HG03457 (cell line): ENCODE results near the gene HGD.
"Not testable (repeated sequence)": the region's sequence is repeated elsewhere in the genome, so short reads cannot be mapped to it uniquely, and the experiment has no call there.

Experiments used
- ATAC-seq: cut with Tn5 transposase; IDR thresholded peaks from one replicate; pipeline ENCODE4 v1.9.1; 2021; ENCODE audit warnings: moderate number of reproducible peaks; ENCODE audit not compliant: unreplicated experiment

The HGD gene

GRCh38 chr3:120682095-120682681, at the start of gene HGD:
TSS of gene HGD (minus strand) at chr3:120682239. CDS start at chr3:120682111, 128 bp downstream.
- ATAC-seq: no peak

- no peak for ATAC-seq
Measured at GRCh38 chr3:120730576-120731542, 48.8 kb upstream of the HGD start.

GRCh38 chr3:120726791-120727190, 44.8 kb upstream of the HGD start:
- ATAC-seq: no peak

GRCh38 chr3:120719167-120719834, 37.3 kb upstream of the HGD start:
- not testable (repeated sequence) for ATAC-seq

GRCh38 chr3:120713262-120713661, 31.2 kb upstream of the HGD start:
- no peak for ATAC-seq

GRCh38 chr3:120710369-120710768, 28.3 kb upstream of the HGD start:
- no peak for ATAC-seq

- ATAC-seq: no peak
Measured at GRCh38 chr3:120708408-120708807, 26.4 kb upstream of the HGD start.

- no peak for ATAC-seq
Measured at GRCh38 chr3:120706950-120707349, 24.9 kb upstream of the HGD start.

GRCh38 chr3:120705884-120706582, 24.0 kb upstream of the HGD start:
- no peak for ATAC-seq

- ATAC-seq: no peak
Measured at GRCh38 chr3:120699333-120699732, 17.3 kb upstream of the HGD start.

- no peak for ATAC-seq
Measured at GRCh38 chr3:120693439-120694171, 11.6 kb upstream of the HGD start.

GRCh38 chr3:120689395-120689794, 7.4 kb upstream of the HGD start:
- no peak for ATAC-seq

GRCh38 chr3:120688121-120688520, 6.1 kb upstream of the HGD start:
- peak; percentile 98 for ATAC-seq

GRCh38 chr3:120685411-120685810, 3.4 kb upstream of the HGD start:
- ATAC-seq: no peak

- no peak for ATAC-seq
Measured at GRCh38 chr3:120684896-120685295, 2.9 kb upstream of the HGD start.

- ATAC-seq: no peak
Measured at GRCh38 chr3:120683671-120684301, 1.7 kb upstream of the HGD start.

GRCh38 chr3:120683213-120683612, 1.2 kb upstream of the HGD start:
- ATAC-seq: no peak

GRCh38 chr3:120681506-120682038, 467 bp downstream of the HGD start:
- no peak for ATAC-seq

- no peak for ATAC-seq
Measured at GRCh38 chr3:120681018-120681417, 1.0 kb downstream of the HGD start.
